ENCODE results near the gene SDK1. TPM values are rescaled to one million over a fixed set of nuclear protein-coding genes. Genes with fewer than 3 reads are reported as not detected.

Gene SDK1
- total and polyA plus RNA-seq, 2 of the 8 experiments (the other 6 are each of a cell fraction or from before 2014, with no cell fraction given), result 3.3 to 7.2 TPM

DNA sequence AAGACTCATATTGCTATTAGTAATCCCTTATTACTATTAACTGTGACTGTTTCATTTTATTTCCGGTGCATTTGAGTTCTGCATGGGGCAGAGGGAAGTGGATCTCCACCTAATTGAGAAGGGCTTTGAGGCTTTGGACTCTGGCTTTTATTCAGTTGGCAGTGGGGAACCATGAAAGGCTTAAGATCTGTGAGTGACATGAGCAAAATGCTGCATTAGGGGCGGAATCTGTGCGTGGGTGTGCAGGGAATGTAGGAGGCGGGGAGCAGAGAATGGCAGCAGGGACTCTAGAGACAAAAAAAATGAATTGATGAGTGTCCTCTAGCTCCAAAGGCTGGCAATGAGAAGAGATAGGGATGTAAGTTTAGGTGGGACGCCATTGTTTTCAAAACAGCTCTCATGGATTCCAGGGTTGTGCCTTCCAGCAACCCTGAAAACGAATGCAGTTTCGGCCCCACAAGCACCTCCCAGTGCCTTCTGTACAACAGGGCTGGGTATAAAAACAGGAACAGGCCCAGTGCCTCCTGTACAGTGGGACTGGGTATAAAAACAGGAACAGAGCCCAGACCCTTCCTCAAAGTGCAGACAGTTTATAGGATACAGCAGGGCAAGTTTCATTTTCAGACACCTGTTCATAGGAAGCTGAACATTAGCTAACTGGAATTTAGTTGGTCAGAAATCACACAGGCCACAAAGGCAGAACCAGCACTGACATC lies 717.7 kb downstream of the SDK1 start (continued):
- TF ChIP-seq, protein P1, sequence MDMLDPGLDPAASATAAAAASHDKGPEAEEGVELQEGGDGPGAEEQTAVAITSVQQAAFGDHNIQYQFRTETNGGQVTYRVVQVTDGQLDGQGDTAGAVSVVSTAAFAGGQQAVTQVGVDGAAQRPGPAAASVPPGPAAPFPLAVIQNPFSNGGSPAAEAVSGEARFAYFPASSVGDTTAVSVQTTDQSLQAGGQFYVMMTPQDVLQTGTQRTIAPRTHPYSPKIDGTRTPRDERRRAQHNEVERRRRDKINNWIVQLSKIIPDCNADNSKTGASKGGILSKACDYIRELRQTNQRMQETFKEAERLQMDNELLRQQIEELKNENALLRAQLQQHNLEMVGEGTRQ (IDR thresholded peaks at IDR 0.05; ENCODE audit: low read length), result no peak
- TF ChIP-seq, protein P2, sequence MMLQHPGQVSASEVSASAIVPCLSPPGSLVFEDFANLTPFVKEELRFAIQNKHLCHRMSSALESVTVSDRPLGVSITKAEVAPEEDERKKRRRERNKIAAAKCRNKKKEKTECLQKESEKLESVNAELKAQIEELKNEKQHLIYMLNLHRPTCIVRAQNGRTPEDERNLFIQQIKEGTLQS (IDR thresholded peaks at IDR 0.05; ENCODE audit: insufficient read depth, low read depth, low read length), result no peak
